ENCODE measurements around the gene RETN.

Gene RETN

DNA sequence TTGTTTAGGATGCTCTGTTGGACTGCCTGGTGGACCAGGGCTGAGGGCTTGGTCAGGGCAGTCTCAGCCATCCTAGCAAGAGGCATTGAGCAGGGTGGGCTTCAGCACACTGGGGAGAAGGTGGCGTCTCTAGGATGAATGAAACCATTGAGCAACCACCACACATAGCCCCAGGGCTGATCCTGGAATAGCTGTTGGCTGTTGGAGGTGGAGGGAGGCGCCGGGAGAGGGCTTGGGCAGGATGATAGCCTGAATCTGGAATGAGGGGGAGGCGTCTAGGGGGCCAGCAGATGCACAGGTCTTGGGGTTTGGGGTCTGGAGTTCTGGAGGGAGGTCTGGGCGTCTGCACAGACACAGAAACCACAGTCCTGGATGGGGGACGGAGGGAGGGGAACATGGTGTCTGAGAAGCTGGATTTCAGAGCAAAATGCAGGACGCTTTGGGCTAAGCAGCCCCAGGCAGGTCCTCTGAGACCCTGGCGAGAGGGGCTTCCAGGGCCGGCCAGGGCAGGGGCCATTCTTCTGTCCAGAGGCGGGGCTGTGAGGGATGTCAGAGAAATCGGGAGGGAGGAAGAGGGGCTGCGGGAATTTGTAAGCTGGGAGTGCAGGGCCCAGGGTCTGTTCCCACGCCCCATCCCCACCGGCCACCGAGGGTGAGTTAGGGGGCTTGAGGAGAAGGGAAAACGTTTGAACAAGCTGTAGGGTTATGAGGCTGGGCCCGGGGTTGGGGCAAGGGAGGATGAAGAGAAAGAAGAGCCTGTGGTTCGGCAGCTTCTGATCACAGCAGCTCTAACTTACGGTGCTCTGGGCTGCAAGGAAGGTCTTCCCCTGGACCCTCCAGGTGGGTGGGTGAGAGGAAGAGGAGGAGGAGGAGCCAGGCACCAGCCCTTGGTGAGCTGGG is 16.9 kb downstream of the RETN start:
- DNase-seq = no peak

DNA sequence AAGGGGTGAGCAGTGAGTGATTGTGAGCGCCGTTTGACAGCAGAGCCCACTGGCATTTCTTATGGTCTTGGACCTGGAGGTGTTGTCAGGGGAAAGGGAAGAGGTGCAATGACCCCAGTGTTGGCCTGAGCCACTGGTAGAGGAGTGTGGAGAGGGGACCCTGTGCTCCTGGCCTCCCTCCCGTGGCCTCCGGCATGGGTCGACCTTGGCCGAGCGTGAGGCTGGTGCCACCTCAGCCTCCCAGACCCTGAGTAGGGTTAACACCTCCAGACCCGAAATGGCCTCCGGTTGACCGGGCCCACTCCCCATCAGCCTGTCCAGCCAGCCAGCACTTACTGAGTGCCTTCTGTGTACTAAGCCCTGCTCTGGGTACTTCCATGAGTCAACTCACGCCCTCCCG is 18.3 kb downstream of the RETN start:
- no peak for DNase-seq

DNA sequence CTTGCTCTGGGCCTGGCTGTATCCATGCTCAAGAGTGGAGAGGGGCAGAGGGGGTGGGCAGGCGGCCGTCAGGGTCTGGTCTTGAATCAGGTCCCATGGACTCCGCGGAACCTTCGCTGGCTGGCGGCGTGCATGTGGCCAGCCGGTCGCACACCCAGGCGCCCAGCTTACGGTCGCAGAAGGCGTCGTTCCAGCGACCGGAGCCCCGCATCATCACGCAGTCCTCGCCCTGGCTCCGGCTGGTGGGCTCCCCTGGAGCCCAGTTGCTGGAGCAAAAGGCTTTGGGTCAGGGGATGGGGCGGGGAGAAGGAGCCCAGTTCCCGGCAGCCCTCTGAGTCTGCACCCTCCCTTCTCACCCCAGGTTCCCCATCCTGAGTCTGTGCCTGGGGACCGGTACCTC is 20.3 kb downstream of the RETN start:
- no peak for DNase-seq

DNA sequence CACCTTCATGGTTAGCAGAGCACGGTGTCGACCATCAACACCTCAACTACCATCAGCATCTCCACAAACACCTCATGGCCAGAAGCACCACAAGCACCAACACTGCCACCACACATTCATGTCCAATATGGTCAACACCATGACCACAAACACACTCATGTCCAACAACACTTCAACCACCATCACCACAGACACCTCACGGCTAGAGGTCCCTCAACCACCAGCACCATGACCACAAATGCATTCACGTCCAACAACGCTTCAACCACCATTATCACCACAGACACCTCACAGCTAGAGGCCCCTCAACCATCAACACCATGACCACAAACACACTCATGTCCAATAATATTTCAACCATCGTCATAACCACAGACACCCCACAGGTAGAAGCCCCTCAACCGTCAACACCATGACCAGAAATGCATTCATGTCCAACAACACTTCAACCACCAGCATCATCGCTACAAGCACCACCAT is 22.0 kb downstream of the RETN start:
- no peak for DNase-seq

DNA sequence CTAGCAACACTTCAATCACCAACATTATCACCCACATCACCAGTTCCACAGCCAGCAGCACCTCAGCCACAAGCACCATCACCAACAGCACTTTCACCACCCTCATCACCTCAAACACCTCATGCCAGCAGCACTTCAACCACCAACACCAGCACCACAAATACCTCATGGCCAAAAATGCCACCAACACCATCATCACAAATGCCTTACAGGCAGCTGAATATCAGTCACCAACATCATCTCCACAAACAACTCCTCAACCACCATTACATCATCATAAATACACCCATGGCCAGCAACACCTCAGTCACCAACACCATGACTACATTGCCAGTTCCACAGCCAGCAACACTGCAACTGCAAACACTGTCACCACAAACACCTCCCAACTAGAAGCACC is 22.6 kb downstream of the RETN start:
- no peak for DNase-seq

DNA sequence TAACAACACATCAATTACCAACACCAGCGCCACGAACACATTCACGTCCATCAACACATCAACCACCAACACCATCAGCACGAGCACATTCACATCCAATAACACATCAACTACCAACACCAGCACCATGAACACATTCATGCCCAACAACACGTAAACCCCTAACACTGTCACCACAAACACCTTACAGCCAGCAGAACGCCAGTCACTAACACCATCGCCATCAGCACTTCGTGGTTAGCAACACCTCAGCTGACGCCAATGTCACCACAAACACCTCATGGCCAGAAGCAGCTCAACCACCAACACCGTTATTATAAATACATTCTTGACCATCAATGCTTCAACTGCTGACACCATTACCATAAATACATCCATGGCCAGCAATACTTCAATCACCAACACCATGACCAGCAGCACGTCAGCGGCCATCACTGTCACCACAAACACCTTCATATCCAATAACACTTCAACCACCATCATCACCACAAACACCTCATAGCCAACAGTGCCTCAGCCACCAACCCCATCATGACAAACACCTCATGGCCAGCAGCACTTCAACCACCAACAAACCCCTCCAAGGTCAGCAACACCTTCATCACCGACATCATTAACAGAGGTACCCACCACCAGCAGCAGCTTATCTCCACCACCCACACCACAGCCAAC is 23.7 kb downstream of the RETN start:
- DNase-seq = no peak

DNA sequence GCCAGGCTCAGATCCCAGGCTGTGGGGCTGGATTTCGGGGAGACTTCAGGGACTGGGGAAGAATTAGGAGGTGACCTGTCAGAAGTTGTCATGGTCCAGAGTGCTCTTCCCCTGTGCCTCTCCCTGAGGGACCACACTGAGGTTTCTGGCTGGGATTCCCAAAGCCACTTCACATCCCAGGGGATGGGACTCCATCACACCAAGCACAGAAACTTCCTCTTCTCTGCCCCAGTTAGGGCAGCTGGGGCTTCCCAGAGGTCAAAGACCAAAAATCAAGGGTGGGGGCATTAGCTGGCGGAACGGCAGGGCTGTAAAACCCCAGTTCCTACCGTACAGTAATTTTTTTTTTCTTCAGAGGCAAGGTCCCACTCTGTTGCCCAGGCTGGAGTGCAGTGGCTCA is 25.6 kb downstream of the RETN start:
- DNase-seq = no peak

DNA sequence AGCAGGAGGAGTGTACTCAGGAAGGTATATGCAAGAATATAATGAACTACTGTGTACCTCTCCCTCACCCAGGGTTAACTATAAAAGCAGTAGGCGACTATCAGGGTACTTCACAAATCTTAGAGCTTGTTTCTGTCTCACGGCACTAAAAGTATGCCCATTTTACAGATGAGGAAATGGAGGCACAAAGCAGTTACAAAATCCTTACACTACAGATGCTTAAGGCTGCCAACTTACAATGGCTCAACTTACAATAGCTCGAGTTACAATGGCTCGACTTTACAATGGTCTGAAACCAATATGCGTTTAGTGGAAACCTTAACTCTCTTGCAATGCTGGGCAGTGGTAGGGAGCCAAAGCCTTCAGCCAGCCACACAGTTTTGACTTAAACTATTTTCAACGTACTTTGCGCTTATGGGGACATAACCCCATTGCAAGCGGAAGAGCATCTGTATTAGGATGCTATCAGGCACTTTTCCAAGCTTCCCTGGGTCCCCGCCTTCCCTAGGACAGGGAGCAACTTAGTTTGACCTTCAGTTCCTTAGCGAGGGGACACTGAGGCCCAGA is 29.0 kb downstream of the RETN start:
- DNase-seq = no peak

DNA sequence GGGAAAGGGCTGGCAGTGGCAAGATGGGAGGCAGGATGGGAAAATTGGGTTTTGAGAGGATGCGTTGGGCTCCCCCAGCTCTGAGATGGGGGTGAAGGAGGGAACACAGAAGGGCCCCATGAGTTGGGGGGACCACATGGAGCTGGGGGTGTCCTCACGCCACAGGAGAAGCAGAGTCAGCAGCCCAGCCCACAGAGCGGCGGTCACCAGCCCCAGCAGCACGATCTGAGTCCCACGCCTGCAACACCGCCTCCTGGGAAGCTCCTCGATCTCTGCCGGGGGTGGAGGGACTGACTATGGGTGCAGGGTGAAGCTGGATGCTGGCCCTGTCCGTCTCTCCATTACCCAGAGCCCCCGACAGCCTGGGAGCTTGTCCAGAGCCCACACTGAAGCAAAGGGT is 29.7 kb downstream of the RETN start:
- no peak for DNase-seq

DNA sequence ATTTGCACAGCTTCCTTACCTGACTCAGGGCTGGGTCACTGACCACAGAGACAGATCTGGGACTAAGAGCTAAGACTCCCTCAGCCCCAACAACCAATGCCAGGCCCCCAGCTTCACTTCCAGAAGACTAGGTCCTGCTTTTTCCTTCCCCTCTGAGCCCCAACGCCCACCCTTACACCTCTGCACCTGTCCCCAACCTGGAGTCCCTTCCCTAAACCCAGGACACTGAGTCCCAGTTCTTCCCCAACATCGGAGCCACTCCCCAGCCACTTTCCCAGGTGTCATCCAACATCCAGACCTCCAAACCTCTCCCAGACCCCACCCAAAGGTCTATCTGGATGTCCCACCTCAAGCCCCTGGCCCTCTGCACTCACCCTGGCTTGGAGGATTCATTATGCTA is 30.2 kb downstream of the RETN start:
- DNase-seq = no peak

DNA sequence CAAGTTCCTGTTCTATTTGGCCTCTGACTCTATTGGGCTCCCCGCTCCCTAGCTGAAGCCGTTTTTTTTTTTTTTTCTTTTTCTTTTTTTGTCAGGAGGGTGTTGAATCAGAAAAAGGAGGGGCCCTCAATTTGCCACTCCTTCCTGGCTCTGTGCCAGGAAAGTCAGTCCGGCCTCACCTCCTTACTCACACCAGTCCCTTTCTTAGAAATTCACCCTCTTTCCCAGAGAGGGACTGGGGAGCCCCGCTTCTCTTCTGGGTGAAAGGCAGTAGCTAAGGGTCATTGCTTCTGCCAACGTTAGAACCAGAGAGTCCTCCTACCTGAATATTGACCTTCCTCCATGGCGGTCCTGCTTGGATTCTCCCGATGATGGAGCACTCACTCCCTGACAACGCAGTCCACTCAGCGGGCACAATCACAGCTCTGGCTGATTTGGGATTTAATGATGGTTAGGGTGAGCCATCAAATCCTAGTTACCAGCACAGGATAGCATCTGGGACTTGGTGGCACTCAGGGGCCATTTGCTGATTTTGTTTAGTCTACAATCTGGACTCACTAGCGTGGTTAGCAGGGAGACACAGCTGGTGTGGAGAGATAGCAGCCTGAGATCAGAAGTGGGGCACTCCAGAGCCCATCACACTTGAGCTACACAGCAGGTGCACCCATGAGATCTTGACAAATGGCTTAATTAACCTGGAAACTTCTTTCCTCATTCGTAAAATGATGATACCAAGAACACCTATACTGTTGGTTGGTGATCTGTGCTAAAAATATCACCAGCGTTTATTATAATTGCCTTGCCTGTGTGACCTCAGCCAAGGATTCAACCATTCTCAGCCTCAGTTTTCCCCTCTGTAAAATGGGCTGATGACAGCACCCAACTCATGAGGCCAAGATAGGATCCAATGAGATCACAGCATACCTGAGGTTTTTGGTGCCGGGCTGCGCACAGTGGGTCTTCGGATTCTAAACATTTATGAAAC is 30.9 kb downstream of the RETN start:
- DNase-seq = no peak

DNA sequence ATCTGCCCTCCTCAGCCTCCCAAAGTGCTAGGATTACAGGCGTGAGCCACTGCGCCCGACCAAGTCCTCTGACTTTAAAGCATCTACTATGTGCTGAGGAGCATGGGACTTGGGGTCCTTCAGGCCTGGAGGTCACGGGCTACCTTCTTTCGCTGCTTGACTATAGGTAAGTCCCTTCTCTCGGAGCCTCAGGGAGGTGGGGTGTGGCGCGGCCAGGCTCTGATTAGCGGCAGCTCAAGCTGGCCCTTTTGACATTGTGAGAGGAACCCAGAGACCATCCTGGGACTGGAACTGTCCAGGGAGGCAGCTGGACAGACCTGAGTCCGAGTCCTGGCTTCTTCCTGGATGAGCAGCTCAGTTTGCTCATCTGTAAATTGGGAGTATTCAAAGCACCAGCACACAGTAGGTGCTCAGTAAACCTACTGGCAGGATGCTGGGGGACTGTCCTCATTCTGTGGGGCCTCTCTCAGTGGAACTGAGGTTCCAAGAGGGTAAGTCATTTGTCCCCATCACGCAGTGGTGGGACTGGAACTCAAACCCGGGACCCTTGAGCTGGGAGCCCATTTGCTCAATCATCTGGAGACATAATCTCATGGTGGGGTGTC is 32.3 kb downstream of the RETN start:
- DNase-seq = no peak

DNA sequence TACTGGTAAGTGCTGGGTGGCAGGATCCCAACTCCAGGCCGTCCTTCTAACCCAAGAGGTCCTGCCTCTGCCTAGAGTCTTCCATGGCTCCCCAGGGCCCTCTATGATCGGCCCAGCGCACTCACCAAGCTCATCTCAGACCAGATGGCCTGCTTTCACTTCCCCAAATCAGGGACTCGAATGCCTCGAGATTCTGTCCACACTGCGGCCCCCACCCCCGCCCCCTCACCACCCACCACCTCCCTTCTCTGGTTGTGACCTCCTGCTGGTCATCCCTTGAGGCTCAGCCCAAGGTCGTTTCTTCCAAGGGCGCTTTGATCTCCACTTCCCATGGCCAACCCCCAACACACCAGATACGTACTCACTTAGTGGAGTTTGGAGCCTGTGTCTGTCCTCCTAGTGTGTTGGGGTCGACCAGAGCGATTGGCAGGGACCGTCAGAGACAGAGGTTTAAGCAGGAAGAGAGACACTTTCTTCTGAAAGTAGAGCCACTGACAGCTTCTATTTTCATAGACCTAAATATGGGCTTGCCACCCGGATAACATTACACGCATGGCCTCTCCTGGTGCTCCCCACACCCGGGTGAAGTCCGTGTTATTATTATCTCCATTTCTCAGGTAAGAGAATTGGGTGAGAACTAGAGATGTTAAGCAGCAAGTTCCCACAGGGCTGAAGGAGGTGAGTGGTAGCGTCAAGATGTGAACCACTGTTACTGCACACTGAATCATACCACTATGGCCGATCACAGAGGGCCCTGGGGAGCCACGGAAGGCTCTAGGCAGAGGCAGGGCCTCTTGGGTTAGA is 33.0 kb downstream of the RETN start, which contains the start of gene FCER2:
Gene FCER2 (minus strand): TSS at position 478 of the 804 bp plus-strand sequence. CDS start 2,371 bp downstream, outside the sequence.
- DNase-seq = no peak

DNA sequence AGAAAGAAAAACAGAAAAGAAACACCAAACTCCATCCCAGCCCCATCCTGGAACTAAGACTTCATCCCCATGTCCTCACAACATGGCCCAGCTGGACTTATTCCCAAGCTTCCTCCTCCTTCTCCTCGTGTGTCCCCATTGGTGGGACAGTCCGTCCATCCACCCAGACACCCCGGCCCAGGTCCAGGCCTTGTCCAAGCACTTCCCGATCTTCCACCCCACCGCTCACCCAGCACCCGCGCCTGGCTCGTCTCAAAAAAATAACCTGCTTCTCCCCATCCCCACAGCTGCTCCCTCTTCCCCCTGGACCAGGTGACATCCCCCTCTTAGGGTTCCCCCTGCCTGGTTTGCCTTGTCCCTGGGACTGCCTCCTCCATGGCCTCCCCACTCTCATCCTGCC is 34.5 kb downstream of the RETN start:
- DNase-seq = no peak

DNA sequence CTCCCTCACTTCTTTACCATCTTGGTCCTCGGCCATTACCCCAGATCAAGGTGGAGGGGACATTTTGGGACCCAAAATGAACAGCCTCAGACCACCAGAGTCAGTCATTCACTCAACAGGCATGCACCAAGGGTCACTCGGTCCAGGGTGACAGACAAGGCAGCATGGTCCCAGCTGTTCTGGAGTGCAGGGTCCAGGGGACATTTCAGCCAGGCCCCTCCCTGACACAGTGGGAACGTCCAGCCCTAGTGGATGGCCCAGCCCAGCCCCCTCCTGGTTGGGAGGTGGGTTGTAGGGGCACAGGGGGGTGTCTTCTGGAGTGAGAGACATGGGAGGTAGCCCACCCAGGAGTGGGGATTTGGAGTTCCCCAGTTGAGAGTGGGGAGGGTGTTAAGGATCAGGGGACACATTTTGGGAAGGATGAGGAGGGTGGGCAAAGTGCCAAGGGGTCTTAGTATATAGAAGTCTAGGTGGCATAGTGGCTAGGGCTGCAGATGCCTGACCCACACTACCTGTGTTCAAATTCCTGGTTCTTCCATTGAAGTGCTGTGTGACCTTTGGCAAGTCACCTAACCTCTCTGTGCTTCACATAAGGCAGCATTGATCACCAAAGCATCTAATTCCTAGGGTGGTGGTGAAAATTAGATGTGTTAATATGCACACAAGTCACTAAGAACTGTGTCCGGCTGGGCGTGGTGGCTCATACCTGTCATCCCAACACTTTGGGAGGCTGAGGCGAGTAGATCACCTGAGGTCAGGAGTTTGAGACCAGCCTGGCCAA is 35.6 kb downstream of the RETN start:
- no peak for DNase-seq

DNA sequence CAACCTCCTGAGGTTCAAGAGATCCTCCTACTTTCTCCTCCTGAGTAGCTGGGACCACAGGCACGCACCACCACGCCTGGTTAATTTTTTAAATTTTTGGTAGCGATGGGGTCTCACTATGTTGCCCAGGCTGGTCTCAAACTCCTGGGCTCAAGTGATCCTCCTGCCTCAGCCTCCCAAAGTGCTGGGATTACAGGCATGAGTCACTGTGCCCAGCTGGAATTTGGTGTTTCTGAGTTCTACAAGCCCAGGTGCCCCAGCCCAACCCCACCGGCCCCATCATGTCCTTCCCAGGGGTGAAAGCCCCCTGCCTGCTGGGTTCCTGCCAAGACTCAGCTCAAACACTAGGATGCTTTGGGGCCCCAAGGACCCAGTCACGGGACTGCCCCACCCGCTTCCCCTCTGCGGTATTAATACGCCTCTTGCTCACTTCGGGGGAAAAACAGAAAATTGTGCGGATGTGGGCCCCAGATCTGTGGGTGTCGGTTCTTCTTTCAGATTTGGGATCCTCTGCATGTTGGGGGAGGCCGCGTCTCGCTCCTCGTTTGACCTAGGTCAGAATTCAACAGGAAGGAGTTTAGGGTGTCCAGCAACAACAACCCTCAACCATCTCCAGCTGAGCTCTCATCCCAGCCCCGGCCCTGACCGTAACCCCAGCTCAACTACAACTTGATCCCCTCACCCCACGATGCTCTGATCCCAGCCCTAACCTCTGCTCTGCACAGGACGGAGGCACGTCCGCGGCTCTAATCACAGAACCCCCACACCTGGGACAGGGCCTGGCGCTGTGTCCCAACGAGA is 36.7 kb downstream of the RETN start:
- no peak for DNase-seq

DNA sequence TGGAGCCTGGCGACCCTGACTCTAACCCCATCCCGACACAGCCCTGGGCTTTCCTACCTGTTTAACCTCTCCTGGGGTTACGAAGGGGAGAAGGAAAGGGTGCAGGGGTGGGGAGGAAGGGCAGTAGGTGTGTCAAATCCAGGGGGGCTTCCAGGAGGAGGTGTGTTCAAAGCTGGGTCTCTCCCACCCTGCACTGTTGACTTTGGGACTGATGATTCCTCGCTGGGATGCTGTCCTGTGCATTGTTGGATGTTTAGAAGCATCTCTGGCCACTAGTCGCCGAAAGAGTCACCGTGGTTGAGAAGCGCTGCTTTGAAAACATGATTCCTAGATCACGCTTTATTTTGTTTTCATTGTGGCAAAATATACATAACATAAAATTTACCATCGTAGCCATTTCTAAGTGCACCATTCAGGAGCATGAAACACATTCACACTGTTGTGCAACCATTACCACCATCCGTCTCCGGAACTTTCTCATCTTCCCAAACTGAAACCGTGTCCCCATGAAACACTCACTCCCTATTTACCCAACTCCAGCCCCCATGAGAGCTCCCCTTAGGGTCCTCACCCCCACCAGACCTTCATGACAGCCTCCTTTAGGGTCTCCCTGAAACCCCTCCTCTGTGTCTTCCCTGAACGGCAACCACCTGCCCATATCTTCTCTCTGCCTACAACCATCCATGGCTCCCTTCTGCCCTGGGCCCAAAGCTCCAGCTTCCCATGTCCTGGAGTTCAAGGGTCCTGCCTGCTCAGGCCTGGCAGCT is 37.5 kb downstream of the RETN start:
- no peak for DNase-seq

DNA sequence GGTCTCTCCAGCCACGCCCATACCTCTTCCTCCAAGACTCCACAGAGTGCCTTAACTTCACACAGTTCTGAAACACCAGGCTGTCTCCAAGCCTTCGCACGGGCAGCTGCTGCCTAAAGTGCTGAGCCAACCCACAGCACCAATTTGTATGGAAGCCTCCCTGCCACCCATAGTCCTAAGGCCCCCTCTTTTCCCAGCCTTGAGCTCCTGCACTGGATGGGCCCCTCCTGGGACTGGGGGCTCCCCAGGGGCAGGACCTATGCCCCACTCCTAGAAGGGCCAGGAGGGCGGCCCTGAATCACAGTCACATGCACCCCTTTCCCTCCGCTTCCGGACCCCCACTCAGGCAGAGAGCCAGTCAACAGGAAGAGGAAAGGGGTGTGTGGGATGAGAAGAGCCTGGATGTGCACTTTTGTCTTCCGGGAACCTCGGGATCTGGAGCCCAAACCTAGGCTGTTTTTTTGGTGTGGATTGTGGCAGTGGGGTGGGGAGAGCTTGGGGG is 38.2 kb downstream of the RETN start:
- DNase-seq = no peak
